ENCODE measurements around the gene FOSL1.

Gene FOSL1

DNA sequence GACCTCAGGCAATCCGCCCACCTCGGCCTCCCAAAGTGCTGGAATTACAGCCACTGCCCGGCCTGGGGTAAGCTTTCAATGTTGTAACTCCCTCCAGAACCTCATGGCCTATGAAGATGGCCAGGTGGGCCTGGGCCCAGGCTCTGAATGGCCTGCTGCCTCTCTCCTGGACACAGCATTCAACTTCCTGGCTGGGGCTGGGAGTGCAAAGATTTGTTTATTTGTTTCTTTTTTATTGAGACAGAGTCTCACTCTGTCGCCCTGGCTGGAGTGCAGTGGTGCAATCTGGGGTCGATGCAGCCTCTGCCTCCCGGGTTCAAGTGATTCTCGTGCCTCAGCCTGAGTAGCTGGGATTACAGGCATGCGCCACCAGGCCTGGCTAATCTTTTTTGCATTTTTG, 44.6 kb upstream of the FOSL1 start:
- no peak for TF ChIP-seq CTCF (IDR thresholded peaks at IDR 0.05; ENCODE audit: insufficient read depth, low read depth, low read length, missing control alignments)
- H3K4me3 ChIP-seq (ENCODE audit: low read depth, low read length) = no peak overlapping the region
- DNase-seq (ENCODE audit: low read depth) = no peak

DNA sequence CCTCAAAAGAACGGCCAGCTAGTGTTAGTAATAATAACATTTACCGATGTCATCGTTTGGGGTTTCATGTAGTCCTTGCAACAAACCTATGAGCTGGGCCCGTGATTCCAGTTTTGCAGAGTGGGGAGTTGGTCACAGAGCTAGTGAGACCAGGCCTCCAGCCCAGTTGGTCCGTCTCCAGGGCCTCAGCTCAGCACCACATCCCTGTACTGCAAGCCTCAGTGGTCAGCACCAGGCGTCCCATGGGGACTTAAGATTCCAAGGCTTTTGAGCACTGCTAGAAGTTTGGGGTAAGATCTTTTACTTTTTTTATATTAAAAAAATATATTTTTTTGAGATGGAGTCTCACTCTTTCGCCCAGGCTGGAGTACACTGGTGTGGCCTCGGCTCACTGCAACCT, 44.0 kb upstream of the FOSL1 start:
- DNase-seq (ENCODE audit: low read depth) = no peak
- TF ChIP-seq CTCF (IDR thresholded peaks at IDR 0.05; ENCODE audit: insufficient read depth, low read depth, low read length, missing control alignments) = no peak
- H3K4me3 ChIP-seq (ENCODE audit: low read depth, low read length) = no peak overlapping the region

- no peak for TF ChIP-seq CTCF (IDR thresholded peaks at IDR 0.05; ENCODE audit: insufficient read depth, low read depth, low read length, missing control alignments)
- no peak for DNase-seq (ENCODE audit: low read depth)
- no peak overlapping the region for H3K4me3 ChIP-seq (ENCODE audit: low read depth, low read length)
Measured at GRCh38 chr11:65942531-65942930, 42.3 kb upstream of the FOSL1 start.

GRCh38 chr11:65941720-65942310, 41.6 kb upstream of the FOSL1 start:
- DNase-seq (ENCODE audit: low read depth) = no peak
- H3K4me3 ChIP-seq (ENCODE audit: low read depth, low read length) = no peak overlapping the region
- TF ChIP-seq CTCF (IDR thresholded peaks at IDR 0.05; ENCODE audit: insufficient read depth, low read depth, low read length, missing control alignments) = no peak

- no peak for TF ChIP-seq CTCF (IDR thresholded peaks at IDR 0.05; ENCODE audit: insufficient read depth, low read depth, low read length, missing control alignments)
- DNase-seq (ENCODE audit: low read depth) = no peak
- no peak overlapping the region for H3K4me3 ChIP-seq (ENCODE audit: low read depth, low read length)
Measured at GRCh38 chr11:65937766-65938165, 37.6 kb upstream of the FOSL1 start.

- no peak for DNase-seq (ENCODE audit: low read depth)
- TF ChIP-seq CTCF (IDR thresholded peaks at IDR 0.05; ENCODE audit: insufficient read depth, low read depth, low read length, missing control alignments) = no peak
- no peak overlapping the region for H3K4me3 ChIP-seq (ENCODE audit: low read depth, low read length)
Measured at GRCh38 chr11:65934014-65934413, 33.8 kb upstream of the FOSL1 start.

DNA sequence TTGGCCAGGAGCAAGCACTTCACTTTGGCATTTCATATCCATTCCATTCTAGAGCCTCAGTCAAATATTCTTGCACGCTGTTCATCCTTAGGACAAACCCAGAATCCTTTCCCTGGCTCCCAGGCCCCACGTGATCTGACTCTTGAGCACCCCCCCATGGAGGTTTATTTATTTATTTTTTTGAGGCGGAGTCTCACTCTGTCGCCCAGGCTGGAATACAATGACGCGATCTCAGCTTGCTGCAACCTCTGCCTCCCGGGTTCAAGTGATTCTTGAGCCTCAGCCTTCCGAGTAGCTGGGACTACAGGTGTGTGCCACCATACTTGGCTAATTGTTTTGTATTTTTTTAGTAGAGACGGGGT, 32.4 kb upstream of the FOSL1 start:
- TF ChIP-seq CTCF (IDR thresholded peaks at IDR 0.05; ENCODE audit: insufficient read depth, low read depth, low read length, missing control alignments) = no peak
- DNase-seq (ENCODE audit: low read depth) = no peak
- H3K4me3 ChIP-seq (ENCODE audit: low read depth, low read length) = no peak overlapping the region

Data from GM12865 (cell line).